Neutrophil (primary cell): Measurements from ENCODE around the gene KLHDC8A.

ENCODE experiments used
- H3K27ac ChIP-seq: fragments of 200-600 bp; sonication (generic); 2 replicates; pipeline ENCODE4 v1.5.1; 2016; ENCODE audit warnings: mild to moderate bottlenecking, moderate library complexity
- H3K27me3 ChIP-seq: fragments of 200-600 bp; sonication (generic); 2 replicates; pipeline ENCODE4 v1.6.0; 2016; ENCODE audit warnings: mild to moderate bottlenecking
- H3K36me3 ChIP-seq: fragments of 200-600 bp; sonication (generic); 2 replicates; pipeline ENCODE4 v1.5.1; 2017
- H3K4me1 ChIP-seq, 2 experiments: fragments of 200-600 bp in 1 of 2; sonication (generic) in 1 of 2; 1 replicate in 1 of 2; 2 replicates in 1 of 2; pipeline versions ENCODE4 v1.5.1 to v1.6.1; 2013 to 2016; ENCODE audit warnings: low read depth in 1 of 2, low read length in 1 of 2, mild to moderate bottlenecking in 1 of 2, moderate library complexity in 1 of 2; ENCODE audit not compliant: control insufficient read depth in 1 of 2, insufficient read depth in 1 of 2
- H3K4me3 ChIP-seq, 2 experiments: fragments of 200-600 bp in 1 of 2; sonication (generic) in 1 of 2; 1 replicate in 1 of 2; 2 replicates in 1 of 2; pipeline ENCODE4 v1.5.1; 2013 to 2016; ENCODE audit warnings: low read depth in 1 of 2, low read length in 1 of 2, mild to moderate bottlenecking in 1 of 2, moderate library complexity in 1 of 2
- H3K9me3 ChIP-seq: fragments of 200-600 bp; sonication (generic); 2 replicates; pipeline ENCODE4 v1.5.1; 2016
- CTCF ChIP-seq: fragments of 200-600 bp; sonication (generic); IDR thresholded peaks from 2 replicates; pipeline ENCODE4 v1.5.1; 2016; ENCODE audit warnings: antibody characterized with exemption

KLHDC8A gene

GRCh38 chr1:205353191-205353590 is 3.5 kb downstream of the KLHDC8A start:
- TF ChIP-seq CTCF: no peak
- H3K4me1 ChIP-seq: no peaks in the 10 kb centered on the region
- H3K36me3 ChIP-seq: no peaks in the 10 kb centered on the region
- H3K27ac ChIP-seq: no peak overlapping the region
- no peaks in the 10 kb centered on the region for H3K9me3 ChIP-seq
- H3K4me3 ChIP-seq: no peak overlapping the region
- peaks cover 39% of the 10 kb centered on the region for H3K27me3 ChIP-seq

- H3K27ac ChIP-seq: no peak overlapping the region
- H3K4me1 ChIP-seq: no peaks in the 10 kb centered on the region
- peaks cover 39% of the 10 kb centered on the region for H3K27me3 ChIP-seq
- H3K9me3 ChIP-seq: no peaks in the 10 kb centered on the region
- no peak overlapping the region for H3K4me3 ChIP-seq
- no peak for TF ChIP-seq CTCF
- H3K36me3 ChIP-seq: no peaks in the 10 kb centered on the region
Measured at GRCh38 chr1:205351984-205352713, 4.6 kb downstream of the KLHDC8A start.

GRCh38 chr1:205350691-205351141 is 6.0 kb downstream of the KLHDC8A start:
- H3K9me3 ChIP-seq: no peaks in the 10 kb centered on the region
- no peaks in the 10 kb centered on the region for H3K4me1 ChIP-seq
- TF ChIP-seq CTCF: no peak
- no peaks in the 10 kb centered on the region for H3K36me3 ChIP-seq
- no peak overlapping the region for H3K4me3 ChIP-seq
- no peak overlapping the region for H3K27ac ChIP-seq
- peaks cover 40% of the 10 kb centered on the region for H3K27me3 ChIP-seq

GRCh38 chr1:205350124-205350523 is 6.6 kb downstream of the KLHDC8A start:
- TF ChIP-seq CTCF: no peak
- no peak overlapping the region for H3K4me3 ChIP-seq
- no peak overlapping the region for H3K27ac ChIP-seq
- H3K9me3 ChIP-seq: no peaks in the 10 kb centered on the region
- H3K36me3 ChIP-seq: no peaks in the 10 kb centered on the region
- peaks cover 46% of the 10 kb centered on the region for H3K27me3 ChIP-seq
- H3K4me1 ChIP-seq: no peaks in the 10 kb centered on the region

- Histone ChIP-seq H3K27me3 (peaks cover 59% of the 10 kb centered on the region), H3K9me3 (no peaks in the 10 kb centered on the region), H3K4me1 (peaks cover 0 to 3% of the 10 kb centered on the region in 2 experiments), H3K27ac (no peak overlapping the region), H3K4me3 (no peak overlapping the region), H3K36me3 (no peaks in the 10 kb centered on the region)
- no peak for TF ChIP-seq CTCF
Measured at GRCh38 chr1:205348554-205349487, 7.9 kb downstream of the KLHDC8A start.
